Urothelium cell line (cell line): ENCODE measurements around the gene ASGR1.

Experiments
- DNase-seq: peaks from one replicate; pipeline ENCODE4 v3.0.0; 2011; ENCODE audit warnings: low spot score, mixed read lengths
- FAIRE-seq: peaks from 2 replicates; lab custom pipeline; 2011; peaks lifted over from hg19 to GRCh38; lab: Jason Lieb, UNC

Gene ASGR1, protein sequence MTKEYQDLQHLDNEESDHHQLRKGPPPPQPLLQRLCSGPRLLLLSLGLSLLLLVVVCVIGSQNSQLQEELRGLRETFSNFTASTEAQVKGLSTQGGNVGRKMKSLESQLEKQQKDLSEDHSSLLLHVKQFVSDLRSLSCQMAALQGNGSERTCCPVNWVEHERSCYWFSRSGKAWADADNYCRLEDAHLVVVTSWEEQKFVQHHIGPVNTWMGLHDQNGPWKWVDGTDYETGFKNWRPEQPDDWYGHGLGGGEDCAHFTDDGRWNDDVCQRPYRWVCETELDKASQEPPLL

DNA sequence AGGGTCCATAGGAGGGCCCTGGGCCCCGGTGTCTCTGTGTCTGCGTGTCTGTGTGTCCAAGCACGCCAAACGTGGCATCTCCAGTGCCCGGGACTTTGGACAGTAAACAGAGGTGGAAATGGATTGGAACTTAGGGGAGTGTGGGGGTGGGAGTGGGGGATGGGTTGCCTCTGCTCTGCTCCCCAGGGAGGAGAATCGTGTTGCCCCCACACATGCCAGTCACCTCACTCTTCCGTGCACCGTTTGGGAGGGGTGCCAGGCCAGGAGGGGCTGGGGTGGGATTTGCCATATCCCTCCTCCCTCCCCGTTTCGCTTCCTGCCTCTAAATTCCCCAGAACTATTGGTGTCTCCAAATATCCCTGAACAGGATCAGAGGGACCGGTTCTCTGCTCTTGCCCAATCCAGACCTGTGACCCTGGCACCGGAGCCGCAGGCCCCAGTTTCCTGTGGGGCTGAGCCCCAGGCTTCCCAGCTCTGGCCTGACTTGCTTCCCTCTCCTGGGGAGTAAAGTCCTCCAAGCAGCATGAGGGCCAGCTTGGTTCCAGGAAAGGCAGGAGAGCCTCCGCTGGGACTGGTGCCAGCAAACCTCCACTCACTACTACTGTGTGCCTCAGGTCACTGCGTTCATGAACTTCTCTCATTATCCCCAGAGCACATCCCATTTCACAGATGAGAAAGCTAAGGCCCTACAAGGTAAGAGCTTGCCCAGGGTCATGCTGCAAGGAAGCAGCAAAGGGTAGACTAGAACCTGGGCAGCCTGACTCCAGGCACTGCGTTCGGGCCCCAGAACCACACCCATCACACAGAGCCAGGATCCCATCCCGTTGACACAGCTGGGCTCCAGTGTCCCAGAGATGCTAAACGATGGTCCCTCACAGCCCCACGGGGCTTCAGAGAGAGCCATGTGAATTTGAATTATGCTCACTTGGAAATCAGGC, at the start of gene ASGR1:
TSS of gene ASGR1 (minus strand) at position 54 of the 938 bp plus-strand sequence. CDS start 807 bp downstream, outside the sequence.
- DNase-seq = no peak
- FAIRE-seq = no peak

DNA sequence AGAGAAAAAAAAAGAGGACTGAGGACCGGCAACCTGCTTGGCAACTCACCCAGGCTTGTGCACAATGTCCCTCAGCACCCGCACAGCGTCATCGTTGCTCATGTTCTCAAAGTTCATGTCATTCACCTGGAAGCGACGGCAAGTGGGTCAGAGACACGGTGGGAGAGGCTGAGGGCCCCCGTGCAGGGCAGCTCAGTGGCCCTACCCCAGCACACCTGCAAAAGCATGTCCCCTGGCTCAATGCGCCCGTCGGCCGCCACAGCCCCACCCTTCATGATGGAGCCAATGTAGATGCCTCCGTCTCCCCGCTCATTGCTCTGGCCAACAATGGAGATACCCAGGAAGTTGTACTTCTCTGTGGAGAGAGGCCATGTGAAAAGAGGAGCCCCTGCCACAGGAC, 49.8 kb upstream of the ASGR1 start:
- no peak for DNase-seq
- no peak for FAIRE-seq

DNA sequence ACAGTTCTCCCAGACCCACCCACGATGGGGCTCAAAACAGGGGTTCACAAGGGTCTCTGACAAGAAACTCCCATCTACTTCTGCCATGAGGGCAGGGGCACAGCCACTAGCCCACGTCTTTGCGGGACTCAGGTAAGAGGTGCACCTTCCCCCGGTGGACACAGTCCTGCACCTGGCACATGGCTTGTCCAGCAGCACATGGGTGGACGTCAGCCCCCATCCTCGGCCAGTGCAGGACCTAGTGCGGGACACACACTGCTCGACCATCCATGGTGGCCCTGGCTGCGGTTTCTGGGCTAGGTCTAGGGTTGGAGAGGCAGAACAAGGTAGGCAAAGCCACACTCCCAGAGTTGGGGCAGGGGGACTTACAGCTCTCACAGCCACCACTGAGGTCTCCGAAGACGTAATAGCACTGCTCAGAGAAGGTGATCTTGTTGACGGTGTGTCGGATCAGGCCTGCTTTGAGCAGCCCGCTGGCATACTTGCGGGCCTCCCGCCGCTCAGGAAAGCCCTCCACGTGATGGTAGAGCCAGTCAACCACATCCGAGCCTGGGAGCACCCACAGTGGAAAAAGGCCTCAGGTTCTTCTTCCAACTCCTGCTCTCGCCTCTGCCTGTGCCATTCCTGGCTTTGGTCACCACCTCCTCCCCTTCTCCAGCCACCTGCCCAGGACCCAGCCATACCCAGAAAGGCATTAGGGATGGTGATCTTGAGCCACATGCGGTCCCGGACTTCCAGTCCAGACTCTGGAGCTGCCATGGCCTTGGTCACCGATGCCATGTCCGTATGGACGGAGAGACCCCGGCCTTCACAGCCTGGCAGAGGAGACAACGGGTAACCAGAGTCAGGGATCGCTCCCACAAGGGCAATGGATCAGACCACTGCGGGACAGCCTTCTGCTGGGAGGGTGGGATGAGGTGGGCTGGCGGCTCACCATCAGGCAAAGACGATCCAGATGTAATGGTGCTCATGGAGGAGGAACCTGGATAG, 47.8 kb upstream of the ASGR1 start:
- no peak for FAIRE-seq

DNA sequence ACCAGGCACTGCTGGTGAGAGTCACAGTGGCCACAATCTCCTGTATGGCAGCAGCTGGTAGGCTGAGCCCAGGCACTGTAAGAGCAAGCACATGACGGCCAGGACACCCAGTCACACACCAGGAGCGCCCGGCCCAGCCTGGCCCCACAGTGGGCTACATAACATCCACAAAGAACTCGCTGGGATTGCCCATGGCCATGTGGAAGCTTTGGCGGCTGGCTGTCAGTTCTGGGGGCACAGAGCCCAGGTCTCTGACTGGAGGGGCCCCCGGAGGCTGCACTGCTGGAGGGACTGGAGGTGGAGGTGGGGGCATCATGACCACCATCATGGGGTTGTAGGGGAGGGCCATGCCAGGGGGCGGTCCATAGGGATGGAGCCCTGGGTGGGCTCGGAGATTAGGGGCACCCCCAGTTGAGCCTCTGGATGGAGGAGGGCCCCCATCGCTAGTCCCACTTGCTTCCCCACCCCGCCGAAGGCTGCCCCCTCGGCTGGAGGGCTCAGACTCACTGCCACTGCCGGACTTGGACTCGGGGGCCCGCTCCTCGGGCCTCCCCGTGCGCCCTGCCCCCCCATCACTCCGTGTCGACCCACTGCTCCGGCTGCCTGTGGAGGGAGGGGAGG, 46.7 kb upstream of the ASGR1 start:
- FAIRE-seq = no peak
- DNase-seq = no peak

More for the DNA sequence above, 47.8 kb upstream of the ASGR1 start:
- DNase-seq = no peak

DNA sequence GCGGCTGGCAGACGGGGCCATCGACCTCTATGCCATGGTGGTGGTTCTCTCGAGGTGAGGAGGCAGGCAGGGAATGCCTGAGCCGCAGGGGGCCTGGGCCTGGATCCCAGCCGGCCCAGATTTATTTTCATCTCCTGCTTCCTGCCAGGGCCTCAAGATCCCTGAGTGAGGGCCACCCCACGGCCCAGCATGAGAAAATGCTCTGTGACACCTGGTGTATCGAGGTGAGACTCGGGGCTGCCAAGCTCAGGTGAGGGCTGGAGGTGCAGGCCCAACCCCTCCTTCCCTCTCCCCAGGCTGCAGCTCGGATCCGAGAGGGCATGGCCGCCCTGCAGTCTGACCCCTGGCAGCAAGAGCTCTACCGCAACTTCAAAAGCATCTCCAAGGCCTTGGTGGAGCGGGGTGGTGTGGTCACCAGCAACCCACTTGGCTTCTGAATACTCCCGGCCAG, 45.5 kb upstream of the ASGR1 start:
- DNase-seq = no peak
- FAIRE-seq = no peak

DNA sequence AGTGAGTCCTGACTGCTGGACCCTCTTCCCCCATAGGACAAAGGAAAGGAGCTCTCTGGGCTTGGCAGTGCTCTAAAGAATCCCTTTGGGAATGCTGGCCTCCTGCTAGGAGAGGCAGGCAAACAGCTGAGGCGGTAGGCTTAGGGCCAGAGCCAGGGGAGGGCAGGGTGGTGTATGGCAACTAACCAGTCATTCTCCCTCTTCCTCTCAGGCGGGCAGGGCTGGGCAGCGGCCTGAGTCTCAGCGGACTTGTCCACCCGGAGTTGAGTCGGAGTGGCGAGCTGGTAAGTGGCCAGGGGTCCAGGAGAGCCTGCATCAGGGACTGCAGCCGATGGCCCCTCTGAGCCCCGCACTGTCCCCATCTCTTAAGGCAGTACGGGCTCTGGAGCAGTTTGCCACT, 44.9 kb upstream of the ASGR1 start:
- FAIRE-seq (no peak), DNase-seq (no peak)

DNA sequence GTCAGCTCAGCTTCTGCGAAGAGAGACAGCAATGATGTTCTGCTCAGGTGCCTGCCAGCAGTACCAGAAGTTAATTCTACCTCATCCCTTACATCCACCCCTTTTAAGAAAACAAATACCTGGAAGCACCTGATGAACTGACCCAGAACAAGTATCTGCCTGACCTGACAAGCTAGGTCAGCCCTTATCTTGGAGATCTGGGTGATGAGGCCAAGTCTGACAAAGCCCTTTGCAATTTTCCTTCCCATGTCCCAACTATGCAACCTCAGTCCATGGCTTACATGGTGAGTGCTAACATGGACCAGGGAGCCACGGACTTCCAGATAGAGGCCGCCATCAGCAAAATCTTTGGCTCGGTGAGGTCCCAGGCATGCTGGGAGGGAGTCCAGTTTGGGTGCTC, 44.2 kb upstream of the ASGR1 start:
- FAIRE-seq (no peak), DNase-seq (no peak)

DNA sequence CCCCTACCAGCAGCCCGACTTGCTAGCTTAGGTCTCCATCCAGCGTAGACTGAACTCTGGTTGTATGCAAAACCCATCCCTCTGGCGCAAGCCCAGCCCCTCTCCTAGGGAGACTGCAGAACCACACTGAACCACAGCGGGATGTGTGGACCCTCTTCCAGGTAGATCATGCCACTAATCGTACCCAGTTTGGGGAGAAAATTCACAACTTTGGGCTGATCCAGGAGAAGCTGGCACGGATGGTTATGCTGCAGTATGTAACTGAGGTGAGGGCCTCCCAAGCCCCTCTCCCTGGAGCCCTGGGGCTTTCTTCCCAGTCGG, 43.8 kb upstream of the ASGR1 start:
- FAIRE-seq (no peak), DNase-seq (no peak)

DNA sequence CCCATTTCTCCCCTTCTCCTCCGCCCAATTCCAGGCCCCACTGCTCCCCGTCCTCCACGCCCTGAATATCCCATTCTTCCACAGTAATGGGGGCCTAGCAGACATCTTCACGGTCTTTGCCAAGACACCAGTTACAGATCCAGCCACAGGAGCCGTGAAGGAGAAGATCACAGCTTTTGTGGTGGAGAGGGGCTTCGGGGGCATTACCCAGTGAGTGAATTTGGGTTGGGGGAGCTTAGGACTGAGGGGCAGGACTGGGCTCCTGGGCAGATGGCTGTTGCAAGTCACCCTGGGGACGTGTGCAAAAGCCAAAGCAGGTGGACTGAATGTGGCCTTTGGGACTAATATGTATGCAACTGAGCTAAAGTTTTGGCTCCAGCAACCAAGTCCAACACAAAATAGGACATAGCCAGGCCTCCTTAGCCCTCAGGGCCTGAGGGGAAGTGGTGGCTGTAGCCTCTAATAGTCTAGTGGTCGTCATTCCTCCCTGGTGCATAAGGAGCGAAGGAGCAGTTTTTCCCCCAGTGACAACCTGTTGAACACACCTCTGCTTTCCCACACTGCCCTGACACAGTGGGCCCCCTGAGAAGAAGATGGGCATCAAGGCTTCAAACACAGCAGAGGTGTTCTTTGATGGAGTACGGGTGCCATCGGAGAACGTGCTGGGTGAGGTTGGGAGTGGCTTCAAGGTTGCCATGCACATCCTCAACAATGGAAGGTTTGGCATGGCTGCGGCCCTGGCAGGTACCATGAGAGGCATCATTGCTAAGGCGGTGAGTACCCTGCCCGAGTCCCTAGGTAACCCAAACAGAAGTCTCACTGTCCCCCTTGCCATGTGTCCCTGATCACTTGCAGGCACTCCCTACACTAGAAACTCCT, 43.2 kb upstream of the ASGR1 start:
- DNase-seq = no peak
- FAIRE-seq = no peak

DNA sequence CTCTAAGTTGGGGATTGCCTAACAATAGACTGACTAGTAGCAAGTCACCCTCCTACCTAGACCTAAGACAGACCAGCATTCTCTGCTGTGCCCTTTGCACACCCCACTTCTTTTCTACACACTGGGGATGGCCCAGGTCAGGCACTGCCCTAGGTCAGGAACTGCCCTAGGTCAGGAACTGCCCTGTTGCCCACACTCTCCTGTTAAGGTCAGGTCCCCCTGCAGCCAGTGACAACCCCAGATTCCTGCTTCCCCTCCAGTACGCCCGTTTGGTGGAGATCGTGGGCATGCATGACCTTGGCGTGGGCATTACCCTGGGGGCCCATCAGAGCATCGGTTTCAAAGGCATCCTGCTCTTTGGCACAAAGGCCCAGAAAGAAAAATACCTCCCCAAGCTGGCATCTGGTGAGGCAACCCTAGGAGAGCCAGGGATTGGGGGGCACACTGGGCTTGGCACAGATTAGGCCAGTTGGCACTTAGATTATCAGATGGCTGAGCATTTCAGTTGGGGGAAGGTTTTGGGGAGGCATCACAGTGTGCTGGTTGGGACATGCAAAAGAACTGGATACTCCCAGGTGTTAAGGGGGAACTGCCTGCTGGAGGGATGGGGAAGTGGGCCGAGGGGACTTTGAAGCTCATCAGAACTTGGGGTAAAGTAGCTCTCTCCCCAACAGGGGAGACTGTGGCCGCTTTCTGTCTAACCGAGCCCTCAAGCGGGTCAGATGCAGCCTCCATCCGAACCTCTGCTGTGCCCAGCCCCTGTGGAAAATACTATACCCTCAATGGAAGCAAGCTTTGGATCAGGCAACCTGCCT, 42.3 kb upstream of the ASGR1 start:
- FAIRE-seq = no peak

DNA sequence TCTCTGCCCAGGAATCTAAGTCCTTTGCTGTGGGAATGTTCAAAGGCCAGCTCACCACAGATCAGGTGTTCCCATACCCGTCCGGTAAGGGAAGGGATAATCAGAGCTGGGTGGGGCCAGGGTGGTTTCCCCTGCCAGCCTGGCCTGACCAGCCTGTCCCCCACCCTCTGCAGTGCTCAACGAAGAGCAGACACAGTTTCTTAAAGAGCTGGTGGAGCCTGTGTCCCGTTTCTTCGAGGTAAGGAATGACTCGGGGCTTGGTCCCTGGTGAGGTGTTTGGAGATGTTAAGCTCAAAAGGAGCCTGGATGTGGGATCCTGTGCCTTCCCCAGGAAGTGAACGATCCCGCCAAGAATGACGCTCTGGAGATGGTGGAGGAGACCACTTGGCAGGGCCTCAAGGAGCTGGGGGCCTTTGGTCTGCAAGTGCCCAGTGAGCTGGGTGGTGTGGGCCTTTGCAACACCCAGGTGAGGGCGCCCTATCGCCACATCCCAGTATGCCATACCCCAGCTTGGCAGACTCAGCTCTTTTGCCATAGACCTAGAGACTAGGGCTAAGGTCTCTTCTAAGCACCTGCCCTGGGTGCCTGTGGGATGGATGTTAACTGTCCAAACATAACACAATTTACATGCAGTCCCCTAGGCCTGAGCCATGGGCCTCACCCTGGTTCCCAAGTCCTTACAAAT, 41.6 kb upstream of the ASGR1 start:
- DNase-seq (peak; percentile 46), FAIRE-seq (no peak)

More for the DNA sequence above, 42.3 kb upstream of the ASGR1 start:
- DNase-seq = no peak

DNA sequence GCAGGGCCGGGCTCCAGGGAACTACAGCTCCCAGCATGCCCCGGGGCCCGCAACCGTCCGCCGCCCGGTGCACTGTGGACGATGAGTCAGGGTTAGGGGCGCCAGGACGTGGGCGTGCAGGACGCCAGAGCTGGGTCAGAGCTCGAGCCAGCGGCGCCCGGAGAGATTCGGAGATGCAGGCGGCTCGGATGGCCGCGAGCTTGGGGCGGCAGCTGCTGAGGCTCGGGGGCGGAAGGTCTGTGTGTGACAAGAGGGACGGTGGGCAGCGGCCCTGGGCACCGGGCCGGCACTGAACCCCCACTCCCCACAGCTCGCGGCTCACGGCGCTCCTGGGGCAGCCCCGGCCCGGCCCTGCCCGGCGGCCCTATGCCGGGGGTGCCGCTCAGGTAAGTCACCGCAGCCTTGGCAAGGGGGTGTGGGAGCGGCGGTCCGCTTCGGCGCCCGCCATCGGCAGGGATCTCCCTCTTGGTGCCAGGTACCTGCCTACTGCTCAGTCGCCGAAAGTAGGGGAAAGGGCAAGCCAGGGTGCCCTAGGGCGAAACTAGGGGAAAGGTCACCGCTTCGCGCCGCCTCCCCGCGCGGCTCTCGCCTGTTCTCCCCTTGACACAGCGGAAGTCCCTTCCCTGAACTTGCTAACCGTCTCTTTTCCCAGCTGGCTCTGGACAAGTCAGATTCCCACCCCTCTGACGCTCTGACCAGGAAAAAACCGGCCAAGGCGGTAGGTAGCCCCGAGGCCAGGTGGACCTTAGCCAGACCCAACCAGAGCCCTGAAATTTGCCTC, 40.8 kb upstream of the ASGR1 start, which contains the start of the genes ACADVL and DLG4:
TSS of gene ACADVL (plus strand) at position 127 of the 781 bp plus-strand sequence. CDS start at position 174, 47 bp downstream.
TSS of gene DLG4 (minus strand) at position 25 of the 781 bp plus-strand sequence.
- FAIRE-seq = no peak

DNA sequence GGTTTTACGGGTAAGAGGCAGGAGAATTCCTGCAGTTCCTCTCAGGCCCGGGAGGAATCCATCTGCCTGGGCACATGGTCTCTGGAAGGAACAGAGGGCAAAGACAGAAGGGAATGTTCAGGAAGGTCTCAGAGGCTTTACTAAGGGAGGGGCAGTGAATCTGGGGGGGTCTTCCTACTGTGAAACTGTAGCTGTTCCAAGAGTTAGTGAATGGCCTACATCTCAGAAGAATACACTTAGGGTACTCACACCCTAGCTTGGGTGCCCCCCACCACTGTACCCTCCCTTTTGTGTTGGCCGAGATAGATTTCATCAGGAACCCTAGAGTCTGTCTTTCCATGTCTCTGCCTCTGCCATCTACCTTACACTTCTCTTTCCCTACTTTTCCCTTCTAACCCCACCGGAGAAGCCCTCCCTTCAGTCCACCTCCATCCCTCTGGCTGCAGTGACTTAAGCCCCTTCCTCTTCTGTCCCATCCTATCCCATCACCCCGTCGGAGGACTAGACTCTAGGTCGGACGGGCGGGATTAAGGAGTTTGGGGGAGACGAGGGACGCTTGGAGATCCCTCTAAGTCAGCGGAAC, 40.1 kb upstream of the ASGR1 start:
- no peak for DNase-seq
- peak; percentile 13 for FAIRE-seq

More for the DNA sequence above, 40.8 kb upstream of the ASGR1 start, which contains the start of the genes ACADVL and DLG4:
- DNase-seq = peak; percentile 83

DNA sequence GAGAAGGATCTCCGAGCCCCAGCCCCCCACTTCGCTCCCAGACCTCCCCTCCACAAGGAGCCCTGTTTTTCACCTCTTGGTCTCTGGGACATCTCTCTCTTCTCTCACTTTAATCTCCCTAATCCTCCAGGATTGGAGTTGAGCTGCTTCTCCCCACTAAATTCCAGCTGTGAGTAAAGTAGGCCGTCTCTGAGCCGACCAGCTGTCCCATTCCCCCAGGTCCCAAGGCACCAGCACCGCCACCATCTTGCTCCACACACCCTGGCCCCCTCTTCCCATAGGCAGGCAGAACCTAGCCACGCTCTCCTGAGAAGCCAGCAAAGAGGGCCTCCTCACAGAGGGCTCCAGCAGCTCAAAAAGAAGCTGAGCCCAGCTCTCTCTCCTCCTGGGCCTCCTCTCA, 39.6 kb upstream of the ASGR1 start:
- DNase-seq (no peak), FAIRE-seq (no peak)

DNA sequence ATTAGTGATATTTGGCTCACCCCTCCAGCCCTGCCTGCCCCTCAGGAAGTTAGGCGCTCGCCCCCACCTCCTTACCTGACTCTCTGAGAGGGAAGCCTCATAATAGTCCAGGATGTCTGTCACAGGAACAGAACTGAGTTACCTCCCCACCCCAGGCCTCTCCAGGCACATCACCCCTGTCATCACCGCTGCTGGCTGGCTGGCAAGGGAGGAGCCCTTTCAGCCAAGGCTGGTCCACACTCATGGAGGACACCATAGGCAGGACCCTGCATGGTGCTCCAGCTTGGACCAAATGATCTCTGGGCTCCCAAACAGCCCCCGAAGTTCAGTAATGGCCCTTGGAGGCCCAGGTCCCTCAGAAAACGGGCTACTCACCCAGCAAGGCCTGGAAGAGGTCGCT, 39.0 kb upstream of the ASGR1 start:
- no peak for DNase-seq
- no peak for FAIRE-seq
